Loucy (cell line): Measurements from ENCODE around the gene NCMAP.

Experiments
- H2AFZ ChIP-seq: fragments of 200-600 bp; sonication (generic); 2 replicates; pipeline ENCODE4 v1.6.0; 2016; ENCODE audit warnings: antibody characterized with exemption, mild to moderate bottlenecking, low read length, moderate library complexity
- H3F3A ChIP-seq: fragments of 200-600 bp; 2 replicates; pipeline ENCODE4 v1.6.0; 2016; ENCODE audit warnings: antibody characterized with exemption, low read depth, mild to moderate bottlenecking
- H3K27me3 ChIP-seq: fragments of 200-600 bp; sonication (generic); 2 replicates; pipeline ENCODE4 v1.6.1; 2014; ENCODE audit warnings: low read length, mild to moderate bottlenecking; ENCODE audit not compliant: insufficient read depth, poor library complexity, severe bottlenecking
- H3K36me3 ChIP-seq: fragments of 200-600 bp; sonication (generic); 2 replicates; pipeline ENCODE4 v1.6.1; 2016; ENCODE audit warnings: low read length; ENCODE audit not compliant: insufficient read depth
- H3K4me1 ChIP-seq: fragments of 200-600 bp; sonication (generic); 2 replicates; pipeline ENCODE4 v1.5.1; 2014; ENCODE audit warnings: low read length, mild to moderate bottlenecking; ENCODE audit not compliant: insufficient read depth, poor library complexity, severe bottlenecking
- H3K4me2 ChIP-seq: fragments of 200-600 bp; sonication (generic); 2 replicates; pipeline ENCODE4 v1.6.0; 2014; ENCODE audit warnings: antibody characterized with exemption, low read length, low read depth, mild to moderate bottlenecking; ENCODE audit not compliant: poor library complexity, severe bottlenecking
- H3K4me3 ChIP-seq: fragments of 200-600 bp; sonication (generic); 2 replicates; pipeline ENCODE4 v1.5.1; 2014; ENCODE audit warnings: low read length, mild to moderate bottlenecking, mixed read lengths; ENCODE audit not compliant: poor library complexity, severe bottlenecking
- H3K79me2 ChIP-seq: fragments of 200-600 bp; sonication (generic); 2 replicates; pipeline ENCODE4 v1.6.1; 2014; ENCODE audit warnings: low read length; ENCODE audit not compliant: insufficient read depth
- H3K9ac ChIP-seq: fragments of 200-600 bp; sonication (generic); 2 replicates; pipeline ENCODE4 v1.6.0; 2014; ENCODE audit warnings: mild to moderate bottlenecking, low read depth, low read length, moderate library complexity; ENCODE audit not compliant: poor library complexity, severe bottlenecking
- H3K9me2 ChIP-seq: fragments of 200-600 bp; sonication (generic); replicated peaks from 2 replicates; pipeline ENCODE4 v1.6.1; 2016; ENCODE audit warnings: low read depth, low read length, mixed read lengths
- H3K9me3 ChIP-seq: fragments of 200-600 bp; sonication (generic); 2 replicates; pipeline ENCODE4 v1.6.1; 2014; ENCODE audit warnings: mild to moderate bottlenecking, antibody characterized with exemption, low read length, low read depth; ENCODE audit not compliant: insufficient read depth
- H4K20me1 ChIP-seq: fragments of 200-600 bp; sonication (generic); 2 replicates; pipeline ENCODE4 v1.6.0; 2014; ENCODE audit warnings: antibody characterized with exemption, low read length, mild to moderate bottlenecking; ENCODE audit not compliant: insufficient read depth, poor library complexity, severe bottlenecking
- CTCF ChIP-seq: fragments of 200-600 bp; sonication (generic); conservative IDR thresholded peaks from 2 replicates; pipeline ENCODE4 v1.5.1; 2014; ENCODE audit warnings: mild to moderate bottlenecking, antibody characterized with exemption, low read length
- EZH2phosphoT487 ChIP-seq: fragments of 200-600 bp; IDR thresholded peaks from 2 replicates; pipeline ENCODE4 v1.6.1; 2018; ENCODE audit warnings: antibody characterized with exemption, mild to moderate bottlenecking, moderate library complexity, borderline replicate concordance

The NCMAP gene

GRCh38 chr1:24535021-24535424 lies 20.9 kb upstream of the NCMAP start:
- Histone ChIP-seq H3K79me2 (no peaks in the 10 kb centered on the region; the same call in 1 of the 2 replicates), H3F3A (peaks cover 13% of the 10 kb centered on the region), H3K4me2 (peak overlapping the region; percentile 75), H3K27me3 (no peaks in the 10 kb centered on the region), H3K36me3 (peaks cover 4% of the 10 kb centered on the region; the same call in 1 of the 2 replicates), H4K20me1 (no peaks in the 10 kb centered on the region), H2AFZ (peak overlapping the region; percentile 78), H3K9ac (peak overlapping the region; percentile 70), H3K4me3 (peak overlapping the region; percentile 70), H3K9me2 (no peaks in the 10 kb centered on the region), H3K4me1 (peaks cover 35% of the 10 kb centered on the region), H3K9me3 (no peaks in the 10 kb centered on the region)
- TF ChIP-seq EZH2phosphoT487 (no peak), CTCF (no peak)

- Histone ChIP-seq H2AFZ (peak overlapping the region; percentile 68; the same call in 1 of the 2 replicates), H3K4me2 (peak overlapping the region; percentile 75)
- TF ChIP-seq EZH2phosphoT487 (no peak), CTCF (no peak)
Observed at GRCh38 chr1:24535778-24536177, 20.1 kb upstream of the NCMAP start.

GRCh38 chr1:24536391-24536840 lies 19.5 kb upstream of the NCMAP start:
- Histone ChIP-seq H3K4me2 (peak overlapping the region; percentile 75), H3K79me2 (no peaks in the 10 kb centered on the region; the same call in 1 of the 2 replicates), H3K4me3 (peak overlapping the region; percentile 70), H3K36me3 (peaks cover 4% of the 10 kb centered on the region; the same call in 1 of the 2 replicates), H4K20me1 (no peaks in the 10 kb centered on the region), H3K27me3 (no peaks in the 10 kb centered on the region), H3K9ac (peak overlapping the region; percentile 70), H3K9me3 (no peaks in the 10 kb centered on the region), H3F3A (peaks cover 13% of the 10 kb centered on the region), H3K4me1 (peaks cover 49% of the 10 kb centered on the region), H3K9me2 (no peaks in the 10 kb centered on the region), H2AFZ (peak overlapping the region; percentile 68)
- TF ChIP-seq CTCF (no peak), EZH2phosphoT487 (no peak)

More at GRCh38 chr1:24535778-24536177, 20.1 kb upstream of the NCMAP start:
- Histone ChIP-seq H3K4me3 (peak overlapping the region; percentile 70), H3K4me1 (peaks cover 42% of the 10 kb centered on the region), H3K9me3 (no peaks in the 10 kb centered on the region), H3K79me2 (no peaks in the 10 kb centered on the region; the same call in 1 of the 2 replicates), H3K27me3 (no peaks in the 10 kb centered on the region), H3K9me2 (no peaks in the 10 kb centered on the region), H3K36me3 (peaks cover 4% of the 10 kb centered on the region; the same call in 1 of the 2 replicates), H4K20me1 (no peaks in the 10 kb centered on the region), H3F3A (peaks cover 13% of the 10 kb centered on the region), H3K9ac (peak overlapping the region; percentile 70)
